IPS-18a (cell line): Measurements from ENCODE around the gene CLASP1.

Experiments used
- H3K27ac ChIP-seq: one replicate; pipeline ENCODE4 v1.5.1; 2013; ENCODE audit warnings: low read length
- H3K27me3 ChIP-seq: one replicate; pipeline ENCODE4 v1.6.1; 2013; ENCODE audit warnings: mild to moderate bottlenecking, low read length; ENCODE audit not compliant: control insufficient read depth, insufficient read depth
- H3K36me3 ChIP-seq: one replicate; pipeline ENCODE4 v1.6.1; 2013; ENCODE audit warnings: low read depth, low read length; ENCODE audit not compliant: control insufficient read depth
- H3K4me1 ChIP-seq: one replicate; pipeline ENCODE4 v1.6.1; 2013; ENCODE audit warnings: low read depth, low read length; ENCODE audit not compliant: control insufficient read depth
- H3K4me3 ChIP-seq: one replicate; pipeline ENCODE4 v1.5.1; 2013; ENCODE audit warnings: low read length
- H3K9ac ChIP-seq: one replicate; pipeline ENCODE4 v1.6.1; 2013; ENCODE audit warnings: mild to moderate bottlenecking, low read length, moderate library complexity
- H3K9me3 ChIP-seq: one replicate; pipeline ENCODE4 v1.6.1; 2013; ENCODE audit warnings: low read depth, low read length; ENCODE audit not compliant: control insufficient read depth

CLASP1 gene

GRCh38 chr2:121595012-121595891 is 54.0 kb downstream of the CLASP1 start:
- no peak overlapping the region for H3K4me3 ChIP-seq
- no peak overlapping the region for H3K9ac ChIP-seq
- H3K27ac ChIP-seq: no peak overlapping the region
- H3K9me3 ChIP-seq: no peaks in the 10 kb centered on the region
- H3K36me3 ChIP-seq: no peaks in the 10 kb centered on the region
- H3K4me1 ChIP-seq: no peaks in the 10 kb centered on the region
- no peaks in the 10 kb centered on the region for H3K27me3 ChIP-seq

- Histone ChIP-seq H3K27ac (no peak overlapping the region), H3K27me3 (no peaks in the 10 kb centered on the region), H3K4me1 (no peaks in the 10 kb centered on the region), H3K4me3 (no peak overlapping the region), H3K9me3 (no peaks in the 10 kb centered on the region), H3K9ac (no peak overlapping the region), H3K36me3 (no peaks in the 10 kb centered on the region)
These were observed 58.1 kb downstream of the CLASP1 start for GRCh38 chr2:121591199-121591598.

GRCh38 chr2:121588357-121588756 is 60.9 kb downstream of the CLASP1 start:
- Histone ChIP-seq H3K4me3 (no peak overlapping the region), H3K4me1 (no peaks in the 10 kb centered on the region), H3K9me3 (no peaks in the 10 kb centered on the region), H3K27me3 (no peaks in the 10 kb centered on the region), H3K36me3 (no peaks in the 10 kb centered on the region), H3K9ac (no peak overlapping the region), H3K27ac (no peak overlapping the region)

- Histone ChIP-seq H3K9ac (no peak overlapping the region), H3K4me3 (no peak overlapping the region), H3K4me1 (no peaks in the 10 kb centered on the region), H3K9me3 (no peaks in the 10 kb centered on the region), H3K36me3 (no peaks in the 10 kb centered on the region), H3K27me3 (no peaks in the 10 kb centered on the region), H3K27ac (no peak overlapping the region)
These were observed 62.1 kb downstream of the CLASP1 start for GRCh38 chr2:121587131-121587530.

GRCh38 chr2:121584741-121585140 is 64.5 kb downstream of the CLASP1 start:
- H3K9ac ChIP-seq: no peak overlapping the region
- no peaks in the 10 kb centered on the region for H3K27me3 ChIP-seq
- H3K27ac ChIP-seq: no peak overlapping the region
- H3K4me1 ChIP-seq: no peaks in the 10 kb centered on the region
- H3K36me3 ChIP-seq: no peaks in the 10 kb centered on the region
- H3K9me3 ChIP-seq: no peaks in the 10 kb centered on the region
- no peak overlapping the region for H3K4me3 ChIP-seq

- no peaks in the 10 kb centered on the region for H3K9me3 ChIP-seq
- H3K27me3 ChIP-seq: no peaks in the 10 kb centered on the region
- H3K4me3 ChIP-seq: no peak overlapping the region
- no peak overlapping the region for H3K27ac ChIP-seq
- no peaks in the 10 kb centered on the region for H3K36me3 ChIP-seq
- no peak overlapping the region for H3K9ac ChIP-seq
- H3K4me1 ChIP-seq: peaks cover 5% of the 10 kb centered on the region
These were observed 65.7 kb downstream of the CLASP1 start for GRCh38 chr2:121583555-121583954.

GRCh38 chr2:121582272-121582671 is 67.0 kb downstream of the CLASP1 start:
- H3K4me1 ChIP-seq: peaks cover 9% of the 10 kb centered on the region

GRCh38 chr2:121579309-121579708 is 70.0 kb downstream of the CLASP1 start:
- Histone ChIP-seq H3K27me3 (no peaks in the 10 kb centered on the region), H3K9ac (no peak overlapping the region), H3K4me3 (no peak overlapping the region), H3K36me3 (no peaks in the 10 kb centered on the region), H3K4me1 (peaks cover 15% of the 10 kb centered on the region), H3K27ac (no peak overlapping the region), H3K9me3 (no peaks in the 10 kb centered on the region)

More at GRCh38 chr2:121582272-121582671, 67.0 kb downstream of the CLASP1 start:
- H3K27ac ChIP-seq: no peak overlapping the region
- H3K36me3 ChIP-seq: no peaks in the 10 kb centered on the region
- no peaks in the 10 kb centered on the region for H3K27me3 ChIP-seq
- no peaks in the 10 kb centered on the region for H3K9me3 ChIP-seq
- no peak overlapping the region for H3K9ac ChIP-seq
- H3K4me3 ChIP-seq: no peak overlapping the region

- Histone ChIP-seq H3K4me3 (no peak overlapping the region), H3K27me3 (no peaks in the 10 kb centered on the region), H3K27ac (no peak overlapping the region), H3K4me1 (peaks cover 15% of the 10 kb centered on the region), H3K9me3 (no peaks in the 10 kb centered on the region), H3K36me3 (no peaks in the 10 kb centered on the region), H3K9ac (no peak overlapping the region)
These were observed 71.9 kb downstream of the CLASP1 start for GRCh38 chr2:121577381-121577780.

- H3K9me3 ChIP-seq: no peaks in the 10 kb centered on the region
- no peak overlapping the region for H3K27ac ChIP-seq
- H3K4me1 ChIP-seq: peaks cover 15% of the 10 kb centered on the region
- H3K27me3 ChIP-seq: no peaks in the 10 kb centered on the region
- H3K4me3 ChIP-seq: no peak overlapping the region
- no peak overlapping the region for H3K9ac ChIP-seq
- H3K36me3 ChIP-seq: no peaks in the 10 kb centered on the region
These were observed 73.0 kb downstream of the CLASP1 start for GRCh38 chr2:121576263-121576662.

GRCh38 chr2:121575800-121576199 is 73.5 kb downstream of the CLASP1 start:
- no peaks in the 10 kb centered on the region for H3K36me3 ChIP-seq
- H3K27me3 ChIP-seq: no peaks in the 10 kb centered on the region
- H3K9ac ChIP-seq: no peak overlapping the region
- no peaks in the 10 kb centered on the region for H3K9me3 ChIP-seq
- H3K4me1 ChIP-seq: peaks cover 15% of the 10 kb centered on the region
- no peak overlapping the region for H3K27ac ChIP-seq
- H3K4me3 ChIP-seq: no peak overlapping the region

GRCh38 chr2:121570667-121571055 is 78.6 kb downstream of the CLASP1 start:
- no peaks in the 10 kb centered on the region for H3K36me3 ChIP-seq
- no peak overlapping the region for H3K4me3 ChIP-seq
- peaks cover 6% of the 10 kb centered on the region for H3K4me1 ChIP-seq
- no peaks in the 10 kb centered on the region for H3K9me3 ChIP-seq
- no peaks in the 10 kb centered on the region for H3K27me3 ChIP-seq
- no peak overlapping the region for H3K27ac ChIP-seq
- no peak overlapping the region for H3K9ac ChIP-seq
